C4-2B (cell line): ENCODE results near the gene GPRIN1.
"Not testable (repeated sequence)": the region's sequence is repeated elsewhere in the genome, so short reads cannot be mapped to it uniquely, and the experiment has no call there.

ENCODE experiments used
- H3K27ac ChIP-seq: fragments of 450-650 bp; 2 replicates; pipeline ENCODE4 v1.5.1; 2017
- CTCF ChIP-seq: fragments of 450-650 bp; conservative IDR thresholded peaks from 2 replicates; pipeline ENCODE4 v1.5.1; 2017; ENCODE audit warnings: mild to moderate bottlenecking
- ZFX ChIP-seq: fragments of 450-650 bp; IDR thresholded peaks from 2 replicates; pipeline ENCODE4 v1.6.1; 2017

Gene GPRIN1

GRCh38 chr5:176601901-176602482, 8.0 kb downstream of the GPRIN1 start:
- no peak overlapping the region for H3K27ac ChIP-seq
- no peak for TF ChIP-seq CTCF
- TF ChIP-seq ZFX = no peak

GRCh38 chr5:176599749-176600430, 10.1 kb downstream of the GPRIN1 start:
- H3K27ac ChIP-seq = not testable (repeated sequence)

GRCh38 chr5:176597417-176598389, 12.3 kb downstream of the GPRIN1 start:
- TF ChIP-seq ZFX (no peak), CTCF (no peak)
- H3K27ac ChIP-seq = no peak overlapping the region

GRCh38 chr5:176596689-176597416, 13.1 kb downstream of the GPRIN1 start:
- no peak for TF ChIP-seq CTCF
- no peak for TF ChIP-seq ZFX
- H3K27ac ChIP-seq = no peak overlapping the region

- H3K27ac ChIP-seq = no peak overlapping the region
- TF ChIP-seq CTCF (no peak), ZFX (no peak)
Observed at GRCh38 chr5:176596069-176596644, 13.8 kb downstream of the GPRIN1 start.

GRCh38 chr5:176595386-176595943, 14.5 kb downstream of the GPRIN1 start:
- TF ChIP-seq ZFX (no peak), CTCF (no peak)
- no peak overlapping the region for H3K27ac ChIP-seq

- H3K27ac ChIP-seq = no peak overlapping the region
- TF ChIP-seq ZFX (no peak), CTCF (no peak)
Observed at GRCh38 chr5:176594554-176594953, 15.4 kb downstream of the GPRIN1 start.
